ENCODE data around the gene COL4A2. TPM values are rescaled to one million over a fixed set of nuclear protein-coding genes. Genes with fewer than 3 reads are reported as not detected.

The COL4A2 gene
- total and polyA plus RNA-seq, 2 experiments from 2014 or later = 146 to 455 TPM

DNA sequence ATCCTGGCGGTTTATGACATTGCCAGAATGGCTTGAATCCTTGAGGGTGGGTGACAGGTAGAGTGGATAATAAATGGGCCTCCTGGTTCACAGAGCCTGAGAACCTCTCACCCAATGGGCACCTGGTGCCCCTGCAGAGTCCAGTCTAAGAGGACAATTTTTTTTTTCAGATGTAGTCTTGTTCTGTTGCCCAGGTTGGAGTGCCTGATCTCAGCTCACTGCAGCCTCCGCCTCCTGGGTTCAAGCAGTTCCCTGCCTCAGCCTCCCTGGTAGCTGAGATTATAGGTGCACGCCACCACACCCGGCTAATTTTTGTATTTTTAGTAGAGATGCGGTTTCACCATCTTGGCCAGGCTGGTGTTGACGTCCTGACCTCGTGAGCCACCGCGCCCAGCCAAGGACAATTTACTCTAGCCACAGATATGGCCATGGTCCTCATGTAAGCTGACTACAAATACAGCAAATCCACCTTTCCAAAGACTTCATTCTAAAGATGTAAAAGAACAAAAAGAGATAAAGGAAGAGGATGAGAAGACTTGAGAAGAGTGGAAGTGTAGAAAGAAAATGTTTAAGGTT is 33.0 kb downstream of the COL4A2 start:
- peak overlapping the region; percentile 40 for H3K9ac ChIP-seq
- WGBS, 2 experiments (ENCODE audit: low coverage in 1 of 2, low lambda C conversion rate in 2 of 2, missing lambda C conversion rate in 2 of 2) = 86 to 87% methylated on average over 9 of the region's 9 CpGs
- peaks cover 24% of the 10 kb centered on the region for H3K79me2 ChIP-seq (ENCODE audit: insufficient read depth)

DNA sequence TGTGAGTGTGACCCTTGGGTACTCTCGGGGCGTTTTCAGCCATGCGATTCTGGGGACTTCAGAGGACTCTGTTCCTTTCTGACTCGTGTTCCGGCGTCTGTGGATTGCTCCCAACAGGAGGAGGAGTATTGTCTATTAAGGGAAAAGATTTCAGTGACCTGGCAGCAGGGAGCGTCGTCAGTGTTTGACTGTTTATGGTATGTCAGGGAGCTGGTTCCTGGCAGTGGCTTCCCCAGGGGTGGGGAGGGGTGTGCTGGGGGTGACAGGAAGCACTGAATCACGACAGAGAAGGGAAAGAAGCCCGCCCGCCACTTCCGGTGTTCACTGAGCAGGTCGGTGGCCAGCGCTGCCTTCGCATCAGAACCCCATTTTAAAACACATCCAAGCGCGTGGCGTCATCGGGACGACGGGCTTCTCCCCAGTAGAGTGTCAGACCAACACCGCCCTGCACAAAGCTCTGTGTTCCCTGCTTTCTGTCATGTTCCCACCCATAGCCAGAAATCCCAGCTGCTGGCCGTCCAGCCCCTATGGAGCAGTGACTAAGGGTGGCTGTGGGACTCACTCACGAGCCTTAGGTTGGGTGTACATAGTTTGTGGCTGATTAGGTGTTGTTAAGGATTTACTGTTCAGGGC is 33.8 kb downstream of the COL4A2 start:
- 39 to 56% methylated on average over 24 of the region's 24 CpGs for WGBS, 2 experiments (ENCODE audit: low coverage in 1 of 2, low lambda C conversion rate in 2 of 2, missing lambda C conversion rate in 2 of 2)
- Histone ChIP-seq H3K27me3 (replicated peaks; ENCODE audit: insufficient read depth) (no peaks in the 10 kb centered on the region), H3F3A (ENCODE audit: insufficient read depth) (peaks cover 21% of the 10 kb centered on the region), H4K20me1 (ENCODE audit: insufficient read depth) (no peaks in the 10 kb centered on the region), H3K9ac (peak overlapping the region; percentile 40), H3K27ac (peak overlapping the region; percentile 63), H3K4me2 (ENCODE audit: unreplicated experiment) (peak overlapping the region; percentile 46), H3K36me3 (ENCODE audit: low read depth) (no peaks in the 10 kb centered on the region), H3K9me3 (ENCODE audit: low read depth) (no peaks in the 10 kb centered on the region), H2AFZ (peak overlapping the region; percentile 38; the same call in 1 of the 2 replicates), H3K4me3 (0 out of 2 replicates have a peak overlapping the region, but pooled peaks have one; percentile 15), H3K79me2 (ENCODE audit: insufficient read depth) (peaks cover 24% of the 10 kb centered on the region), H3K9me2 (ENCODE audit: insufficient read depth) (no peaks in the 10 kb centered on the region), H3K4me1 (ENCODE audit: insufficient read depth) (peaks cover 15% of the 10 kb centered on the region)
- in situ Hi-C loops (cut with MboI) = no loop called here
- DNase-seq = peak; percentile 65
- no peak for TF ChIP-seq EZH2 (IDR thresholded peaks at IDR 0.05; ENCODE audit: insufficient read depth, poor library complexity, severe bottlenecking)

More for the DNA sequence above, 33.0 kb downstream of the COL4A2 start:
- H3K9me3 ChIP-seq (ENCODE audit: low read depth) = no peaks in the 10 kb centered on the region
- H3K27ac ChIP-seq = peak overlapping the region; percentile 63
- H3K27me3 ChIP-seq (replicated peaks; ENCODE audit: insufficient read depth) = no peaks in the 10 kb centered on the region
- no peaks in the 10 kb centered on the region for H4K20me1 ChIP-seq (ENCODE audit: insufficient read depth)
- peak overlapping the region; percentile 46 for H3K4me2 ChIP-seq (ENCODE audit: unreplicated experiment)
- peaks cover 15% of the 10 kb centered on the region for H3K4me1 ChIP-seq (ENCODE audit: insufficient read depth)
- H2AFZ ChIP-seq = peak overlapping the region; percentile 38; the same call in 1 of the 2 replicates
- in situ Hi-C loops (cut with MboI) = no loop called here
- H3F3A ChIP-seq (ENCODE audit: insufficient read depth) = peaks cover 21% of the 10 kb centered on the region
- no peaks in the 10 kb centered on the region for H3K9me2 ChIP-seq (ENCODE audit: insufficient read depth)
- no peak for DNase-seq
- no peaks in the 10 kb centered on the region for H3K36me3 ChIP-seq (ENCODE audit: low read depth)
- TF ChIP-seq EZH2 (IDR thresholded peaks at IDR 0.05; ENCODE audit: insufficient read depth, poor library complexity, severe bottlenecking) (no peak), EZH2phosphoT487 (IDR thresholded peaks at IDR 0.05; ENCODE audit: insufficient read depth, low read depth) (no peak)
- H3K4me3 ChIP-seq = no peak overlapping the region

DNA sequence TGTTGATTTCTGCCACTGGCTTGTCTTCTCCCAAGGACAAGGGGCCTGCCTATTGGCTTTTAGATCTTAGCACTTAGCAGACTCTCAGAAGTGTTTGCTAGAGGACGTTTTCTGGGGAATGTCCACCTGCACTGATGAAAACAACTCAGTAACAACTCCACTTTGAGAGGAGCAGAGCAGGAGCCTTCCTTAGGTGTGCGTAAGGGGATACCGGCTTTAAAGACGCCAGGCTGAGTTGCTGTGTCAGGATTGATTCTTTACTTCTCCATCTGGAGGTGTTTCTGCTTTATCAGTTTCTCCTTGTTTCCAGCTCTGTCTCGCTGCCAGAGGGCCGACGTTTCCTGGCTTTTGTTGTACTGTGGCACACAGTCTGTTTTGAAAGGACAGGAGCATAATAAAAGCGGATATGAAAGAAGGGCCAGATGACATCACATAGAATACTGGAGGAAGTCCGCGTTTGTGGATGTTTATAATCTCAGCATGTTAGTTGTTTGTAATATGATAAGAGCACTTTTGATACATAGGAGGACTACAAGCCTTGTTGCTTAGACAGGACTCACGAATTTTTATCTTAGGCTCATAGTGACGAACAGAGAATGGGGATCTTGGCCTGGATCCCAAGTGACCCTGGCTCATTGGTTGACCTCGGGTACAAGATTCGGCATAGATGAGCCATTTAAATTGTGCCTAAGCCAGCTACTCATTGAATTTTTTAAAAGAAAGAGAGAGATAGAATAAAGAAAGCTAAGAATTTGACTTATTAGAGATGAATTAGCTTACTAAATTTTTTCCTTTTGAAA is 34.6 kb downstream of the COL4A2 start:
- H3K4me2 ChIP-seq (ENCODE audit: unreplicated experiment) = no peak overlapping the region
- H2AFZ ChIP-seq = peak overlapping the region; percentile 38; the same call in 1 of the 2 replicates
- H3K9me2 ChIP-seq (ENCODE audit: insufficient read depth) = no peaks in the 10 kb centered on the region
- H4K20me1 ChIP-seq (ENCODE audit: insufficient read depth) = no peaks in the 10 kb centered on the region
- no peak overlapping the region for H3K4me3 ChIP-seq
- H3K9me3 ChIP-seq (ENCODE audit: low read depth) = no peaks in the 10 kb centered on the region
- in situ Hi-C loops (cut with MboI) = no loop called here
- 86 to 89% methylated on average over 14 of the region's 14 CpGs for WGBS, 2 experiments (ENCODE audit: low coverage in 1 of 2, low lambda C conversion rate in 2 of 2, missing lambda C conversion rate in 2 of 2)
- TF ChIP-seq EZH2phosphoT487 (IDR thresholded peaks at IDR 0.05; ENCODE audit: insufficient read depth, low read depth) = no peak
- no peak for TF ChIP-seq EZH2 (IDR thresholded peaks at IDR 0.05; ENCODE audit: insufficient read depth, poor library complexity, severe bottlenecking)
- no peaks in the 10 kb centered on the region for H3K27me3 ChIP-seq (replicated peaks; ENCODE audit: insufficient read depth)
- peak overlapping the region; percentile 63 for H3K27ac ChIP-seq
- DNase-seq = no peak
- H3K4me1 ChIP-seq (ENCODE audit: insufficient read depth) = peaks cover 15% of the 10 kb centered on the region
- no peaks in the 10 kb centered on the region for H3K36me3 ChIP-seq (ENCODE audit: low read depth)
- peaks cover 21% of the 10 kb centered on the region for H3F3A ChIP-seq (ENCODE audit: insufficient read depth)
- H3K9ac ChIP-seq = peak overlapping the region; percentile 40
- H3K79me2 ChIP-seq (ENCODE audit: insufficient read depth) = peaks cover 23% of the 10 kb centered on the region

DNA sequence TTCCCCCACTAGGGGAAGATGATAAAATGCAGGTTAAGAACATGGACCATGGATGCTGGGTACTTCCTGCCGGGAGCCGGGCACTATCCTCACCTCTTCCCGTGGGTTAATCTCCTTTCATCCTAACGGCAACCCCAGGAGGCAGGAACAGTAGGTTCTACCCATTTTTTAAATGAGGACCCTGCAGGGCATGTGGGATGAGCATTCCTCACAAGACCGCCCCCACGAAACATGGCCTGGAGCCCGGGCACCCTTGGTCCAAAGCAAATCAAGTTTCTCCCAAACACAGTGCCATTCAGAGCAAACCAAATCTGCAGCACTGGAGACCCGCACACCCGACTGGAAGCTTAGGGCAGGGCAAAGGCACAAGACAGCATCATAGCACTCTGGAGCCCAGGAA is 35.4 kb downstream of the COL4A2 start:
- Histone ChIP-seq H3K9me3 (ENCODE audit: low read depth) (no peaks in the 10 kb centered on the region), H3K36me3 (ENCODE audit: low read depth) (no peaks in the 10 kb centered on the region), H3K27ac (no peak overlapping the region), H3K9ac (no peak overlapping the region), H3K4me3 (no peak overlapping the region), H3K9me2 (ENCODE audit: insufficient read depth) (no peaks in the 10 kb centered on the region), H3K4me2 (ENCODE audit: unreplicated experiment) (no peak overlapping the region), H3K27me3 (replicated peaks; ENCODE audit: insufficient read depth) (no peaks in the 10 kb centered on the region), H3F3A (ENCODE audit: insufficient read depth) (peaks cover 22% of the 10 kb centered on the region), H2AFZ (no peak overlapping the region), H3K4me1 (ENCODE audit: insufficient read depth) (peaks cover 23% of the 10 kb centered on the region), H3K79me2 (ENCODE audit: insufficient read depth) (peaks cover 15% of the 10 kb centered on the region), H4K20me1 (ENCODE audit: insufficient read depth) (no peaks in the 10 kb centered on the region)
- WGBS, 2 experiments (ENCODE audit: low coverage in 1 of 2, low lambda C conversion rate in 2 of 2, missing lambda C conversion rate in 2 of 2) = 93 to 94% methylated on average over 9 of the region's 9 CpGs
- no peak for DNase-seq
- no peak for TF ChIP-seq EZH2phosphoT487 (IDR thresholded peaks at IDR 0.05; ENCODE audit: insufficient read depth, low read depth)
- TF ChIP-seq EZH2 (IDR thresholded peaks at IDR 0.05; ENCODE audit: insufficient read depth, poor library complexity, severe bottlenecking) = no peak
- in situ Hi-C loops (cut with MboI) = no loop called here
